IMR-90 (cell line): ENCODE results near the gene MS4A6A.

Source experiments
- CTCF ChIP-seq: conservative IDR thresholded peaks from 2 replicates; pipeline ENCODE4 v1.5.1; 2012; ENCODE audit warnings: mild to moderate bottlenecking, low read depth, low read length, improper control_type of control experiment
- MAFK ChIP-seq: IDR thresholded peaks from 2 replicates; pipeline ENCODE4 v1.6.1; 2012; ENCODE audit warnings: low read depth, low read length, improper control_type of control experiment
- MAZ ChIP-seq: IDR thresholded peaks from 2 replicates; pipeline ENCODE4 v1.6.1; 2012; ENCODE audit warnings: low read depth, mild to moderate bottlenecking, low read length, improper control_type of control experiment, moderate library complexity, borderline replicate concordance
- MXI1 ChIP-seq: IDR thresholded peaks from 2 replicates; pipeline ENCODE4 v1.6.1; 2012; ENCODE audit warnings: low read depth, mild to moderate bottlenecking, low read length, moderate library complexity, borderline replicate concordance
- POLR2A ChIP-seq: IDR thresholded peaks from 2 replicates; pipeline ENCODE4 v1.6.1; 2012; ENCODE audit warnings: mild to moderate bottlenecking, low read depth, low read length
- RAD21 ChIP-seq: IDR thresholded peaks from 2 replicates; pipeline ENCODE4 v1.6.1; 2012; ENCODE audit warnings: low read length, improper control_type of control experiment
- RFX5 ChIP-seq: IDR thresholded peaks from 2 replicates; pipeline ENCODE4 v1.8.0; 2012; ENCODE audit warnings: low read depth, mild to moderate bottlenecking, low read length, moderate library complexity

DNA sequence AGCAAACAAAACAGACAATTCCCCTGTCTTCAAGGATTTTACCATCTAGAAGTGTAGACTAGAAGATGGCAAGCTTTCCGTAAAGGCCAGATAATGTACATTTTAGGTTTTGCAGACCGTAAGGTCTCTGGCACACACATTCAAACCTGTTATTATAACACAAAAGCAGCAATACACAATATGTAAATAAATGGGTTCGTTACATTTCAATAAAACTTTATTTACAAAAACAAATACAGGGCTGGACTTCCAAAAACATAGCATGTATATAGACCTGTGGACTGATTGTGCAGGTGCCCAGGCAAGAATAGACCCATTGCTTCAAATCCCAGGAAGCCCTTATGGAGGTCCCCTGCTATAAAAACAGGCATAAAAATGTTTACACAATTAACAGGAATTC, 27.1 kb upstream of the MS4A6A start:
- TF ChIP-seq POLR2A (no peak), MAZ (no peak), CTCF (no peak), RFX5 (no peak), MAFK (no peak), MXI1 (no peak), RAD21 (no peak)
